MCF 10A (cell line): ENCODE results near the gene LILRA5. TPM values are rescaled to one million over a fixed set of nuclear protein-coding genes. Genes with fewer than 3 reads are reported as not detected.

Source experiments
- BruUV-seq: library from RNA; stranded (reverse); fragments of 400-500 nt; replicated peaks from 2 replicates; lab custom pipeline; 2021; lab: Mats Ljungman, UMichigan
- CTCF ChIA-PET: fragments of 300-600 bp; sonication (Branson Sonifier 250); formaldehyde crosslinking; extraction: SDS; loops from one replicate; lab custom pipeline; 2021; ENCODE audit warnings: antibody characterized with exemption, inconsistent platforms; lab: Yijun Ruan, JAX
- POLR2A ChIA-PET: fragments of 300-600, 350-650 bp; sonication (Branson Sonifier 250); formaldehyde crosslinking; extraction: SDS; loops from one replicate; lab custom pipeline; 2020; ENCODE audit warnings: antibody characterized with exemption, inconsistent platforms; lab: Yijun Ruan, JAX
- DNase-seq: peaks from one replicate; pipeline ENCODE4 v3.0.0-alpha.2; 2018; ENCODE audit not compliant: unreplicated experiment
- H3K27ac Mint-ChIP-seq: one replicate; pipeline ENCODE4 v1.8.0; 2022; ENCODE audit warnings: mild to moderate bottlenecking, low read depth, mixed read lengths; ENCODE audit not compliant: unreplicated experiment
- H3K27me3 Mint-ChIP-seq: one replicate; pipeline ENCODE4 v1.8.0; 2022; ENCODE audit warnings: mixed read lengths; ENCODE audit not compliant: insufficient read depth, unreplicated experiment
- H3K36me3 Mint-ChIP-seq: one replicate; pipeline ENCODE4 v1.8.0; 2022; ENCODE audit warnings: mild to moderate bottlenecking, moderate library complexity, mixed read lengths; ENCODE audit not compliant: insufficient read depth, unreplicated experiment
- H3K4me1 Mint-ChIP-seq: one replicate; pipeline ENCODE4 v1.8.0; 2022; ENCODE audit warnings: mixed read lengths; ENCODE audit not compliant: insufficient read depth, unreplicated experiment
- H3K4me3 Mint-ChIP-seq: one replicate; pipeline ENCODE4 v1.8.0; 2022; ENCODE audit warnings: mild to moderate bottlenecking, moderate library complexity, mixed read lengths; ENCODE audit not compliant: unreplicated experiment
- H3K9me3 Mint-ChIP-seq: one replicate; pipeline ENCODE4 v1.8.0; 2022; ENCODE audit warnings: mixed read lengths; ENCODE audit not compliant: unreplicated experiment
- CTCF ChIP-seq: fragments of 200-600 bp; IDR thresholded peaks from one replicate; pipeline ENCODE4 v1.8.0; 2022; ENCODE audit warnings: antibody characterized with exemption, mild to moderate bottlenecking; ENCODE audit not compliant: unreplicated experiment
- intact Hi-C: fragments of 100-400 bp; cut with micrococcal nuclease; formaldehyde crosslinking; loops from 2 replicates; pipeline ENCODE4 v1.14.1; 2022
- total RNA-seq: library from RNA; stranded (reverse); gene quantifications from 2 replicates; pipeline ENCODE4 v1.2.3, GENCODE V29; 2022

LILRA5 gene
- total RNA-seq, 1 experiment from 2014 or later: not detected

- no peak for DNase-seq
- BruUV-seq: no TSS peak
- Mint-ChIP-seq H3K4me3 (no peak overlapping the region), H3K36me3 (no peaks in the 10 kb centered on the region), H3K27ac (no peak overlapping the region), H3K9me3 (no peaks in the 10 kb centered on the region), H3K4me1 (no peaks in the 10 kb centered on the region), H3K27me3 (peaks cover 69% of the 10 kb centered on the region)
- CTCF ChIA-PET: interaction anchor here (0.5 to 1.6 kb wide), 6 partner anchors 8 to 1355 kb away, joined by 3 to 4 read pairs (median 3); no protein-coding TSS in a partner anchor
- intact Hi-C loops: no loop called here
- TF ChIP-seq CTCF: no peak
- POLR2A ChIA-PET: no interaction called here
These were observed 3.8 kb upstream of the LILRA5 start for GRCh38 chr19:54316746-54317107.

GRCh38 chr19:54315956-54316355 is 3.0 kb upstream of the LILRA5 start:
- CTCF ChIA-PET: interaction anchor here (0.8 kb wide), 1 partner anchor 9 kb away, joined by 3 read pairs; no protein-coding TSS in a partner anchor
- no peak overlapping the region for H3K4me3 Mint-ChIP-seq
- DNase-seq: no peak
- TF ChIP-seq CTCF: no peak
- intact Hi-C loops: no loop called here
- H3K27ac Mint-ChIP-seq: no peak overlapping the region
- no peaks in the 10 kb centered on the region for H3K9me3 Mint-ChIP-seq
- H3K27me3 Mint-ChIP-seq: peaks cover 69% of the 10 kb centered on the region
- BruUV-seq: no TSS peak
- H3K36me3 Mint-ChIP-seq: no peaks in the 10 kb centered on the region
- H3K4me1 Mint-ChIP-seq: no peaks in the 10 kb centered on the region
- POLR2A ChIA-PET: no interaction called here

GRCh38 chr19:54312011-54312410 is 955 bp downstream of the LILRA5 start:
- Mint-ChIP-seq H3K4me1 (no peaks in the 10 kb centered on the region), H3K27me3 (peaks cover 57% of the 10 kb centered on the region), H3K9me3 (no peaks in the 10 kb centered on the region), H3K27ac (no peak overlapping the region), H3K36me3 (no peaks in the 10 kb centered on the region), H3K4me3 (no peak overlapping the region)
- ChIA-PET CTCF (interaction anchor here (1.2 to 1.6 kb wide), 2 partner anchors 15 to 79 kb away, joined by 3 to 5 read pairs; no protein-coding TSS in a partner anchor), POLR2A (no interaction called here)
- no TSS peak for BruUV-seq
- intact Hi-C loops: no loop called here
- TF ChIP-seq CTCF: no peak
- DNase-seq: no peak

GRCh38 chr19:54311486-54311885 is 1.5 kb downstream of the LILRA5 start:
- Mint-ChIP-seq H3K36me3 (no peaks in the 10 kb centered on the region), H3K9me3 (no peaks in the 10 kb centered on the region), H3K27me3 (peaks cover 53% of the 10 kb centered on the region), H3K4me3 (no peak overlapping the region), H3K27ac (no peak overlapping the region), H3K4me1 (no peaks in the 10 kb centered on the region)
- ChIA-PET POLR2A (no interaction called here), CTCF (interaction anchor here (1.2 kb wide), 1 partner anchor 15 kb away, joined by 5 read pairs; no protein-coding TSS in a partner anchor)
- DNase-seq: no peak
- TF ChIP-seq CTCF: no peak
- no TSS peak for BruUV-seq
- intact Hi-C loops: no loop called here
